GM12873 (cell line): ENCODE data around the gene MCL1.

ENCODE experiments used
- TF ChIP-seq, protein P1 (sequence below): IDR thresholded peaks from 2 replicates; pipeline ENCODE4 v1.5.1; 2012; ENCODE audit warnings: low read depth, mild to moderate bottlenecking, moderate library complexity, low read length, control low read depth; ENCODE audit not compliant: insufficient read depth; ENCODE audit errors: missing control alignments

MCL1 gene

GRCh38 chr1:150551784-150552127, 27.7 kb downstream of the MCL1 start:
- TF ChIP-seq, protein P1, sequence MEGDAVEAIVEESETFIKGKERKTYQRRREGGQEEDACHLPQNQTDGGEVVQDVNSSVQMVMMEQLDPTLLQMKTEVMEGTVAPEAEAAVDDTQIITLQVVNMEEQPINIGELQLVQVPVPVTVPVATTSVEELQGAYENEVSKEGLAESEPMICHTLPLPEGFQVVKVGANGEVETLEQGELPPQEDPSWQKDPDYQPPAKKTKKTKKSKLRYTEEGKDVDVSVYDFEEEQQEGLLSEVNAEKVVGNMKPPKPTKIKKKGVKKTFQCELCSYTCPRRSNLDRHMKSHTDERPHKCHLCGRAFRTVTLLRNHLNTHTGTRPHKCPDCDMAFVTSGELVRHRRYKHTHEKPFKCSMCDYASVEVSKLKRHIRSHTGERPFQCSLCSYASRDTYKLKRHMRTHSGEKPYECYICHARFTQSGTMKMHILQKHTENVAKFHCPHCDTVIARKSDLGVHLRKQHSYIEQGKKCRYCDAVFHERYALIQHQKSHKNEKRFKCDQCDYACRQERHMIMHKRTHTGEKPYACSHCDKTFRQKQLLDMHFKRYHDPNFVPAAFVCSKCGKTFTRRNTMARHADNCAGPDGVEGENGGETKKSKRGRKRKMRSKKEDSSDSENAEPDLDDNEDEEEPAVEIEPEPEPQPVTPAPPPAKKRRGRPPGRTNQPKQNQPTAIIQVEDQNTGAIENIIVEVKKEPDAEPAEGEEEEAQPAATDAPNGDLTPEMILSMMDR, result no peak

GRCh38 chr1:150551051-150551783, 28.2 kb downstream of the MCL1 start:
- TF ChIP-seq, protein P1, result no peak

DNA sequence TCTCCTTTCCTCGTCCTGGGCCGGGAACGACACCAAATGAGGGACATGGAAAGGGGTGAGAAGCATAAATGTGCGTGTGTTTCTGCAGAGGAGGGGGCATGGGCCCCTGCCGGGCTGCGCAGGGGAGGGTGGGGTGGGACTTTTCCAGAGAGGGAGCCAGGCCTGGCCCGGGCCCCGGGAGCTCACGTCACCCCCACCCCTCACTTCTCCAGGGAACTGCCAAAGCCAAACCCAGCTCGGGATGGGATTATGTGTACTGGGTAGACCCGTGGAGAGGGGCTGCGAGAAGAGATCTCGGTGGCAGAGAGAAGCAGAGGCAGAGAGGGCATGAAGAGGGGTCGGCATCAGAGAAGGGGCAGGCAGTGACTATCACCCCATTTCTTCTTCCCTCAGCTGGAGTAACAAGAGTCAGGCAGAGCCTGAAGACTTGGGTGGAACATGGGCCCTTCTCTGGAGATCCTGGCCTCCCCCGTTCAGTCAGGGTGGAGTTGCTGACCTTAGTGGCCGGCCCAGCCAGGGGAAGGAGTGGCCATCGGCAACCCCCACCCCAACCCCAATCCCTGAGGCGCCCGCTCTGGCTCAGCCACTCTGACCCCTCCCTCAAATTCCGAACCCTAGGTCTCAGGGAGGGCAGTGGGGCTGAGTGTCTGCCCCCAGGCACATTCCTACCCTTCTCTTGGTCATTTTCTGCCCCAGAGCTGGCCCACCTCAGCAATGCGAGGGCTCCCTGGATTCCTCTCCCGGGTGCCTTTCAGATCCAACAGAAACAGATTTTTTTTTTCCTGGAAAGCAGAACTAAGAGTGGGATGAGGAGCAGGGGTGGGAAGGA, 29.0 kb downstream of the MCL1 start:
- TF ChIP-seq, protein P1, result no peak

DNA sequence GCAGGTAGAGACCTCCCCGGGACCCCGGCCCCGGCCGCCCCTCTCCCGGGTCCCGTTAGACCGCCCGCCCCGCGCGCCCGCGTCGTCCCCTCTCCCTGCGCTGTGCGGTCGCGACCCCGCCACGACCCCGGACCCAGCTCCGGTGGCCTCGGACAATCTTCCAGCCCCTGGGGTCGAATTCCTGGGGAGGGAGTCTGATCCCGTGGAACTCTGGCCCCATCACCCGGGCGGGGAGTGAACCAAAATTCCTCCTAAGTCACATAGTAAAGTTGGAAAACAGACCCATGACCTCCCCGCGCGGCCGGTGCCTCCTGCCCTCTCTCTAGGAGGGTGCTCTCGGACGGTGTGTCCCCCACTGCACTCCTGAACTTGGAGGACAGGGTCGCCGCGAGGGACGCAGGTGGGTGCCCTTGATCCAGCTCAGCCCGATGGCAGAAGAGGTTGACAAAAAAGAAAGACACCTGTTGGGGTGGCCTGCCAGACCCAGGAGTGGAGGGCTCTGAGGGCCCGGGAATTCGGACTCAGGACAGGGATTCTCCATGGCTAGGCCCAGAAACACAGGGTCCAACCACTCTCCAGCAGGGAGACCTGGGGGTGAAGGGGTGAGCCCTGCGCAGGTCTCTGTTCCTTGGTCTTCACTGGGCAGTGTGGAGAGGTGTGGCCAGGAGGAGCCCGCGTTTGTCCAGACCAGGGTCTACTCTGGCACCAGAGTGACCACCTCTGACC, 29.8 kb downstream of the MCL1 start:
- TF ChIP-seq, protein P1, result no peak

DNA sequence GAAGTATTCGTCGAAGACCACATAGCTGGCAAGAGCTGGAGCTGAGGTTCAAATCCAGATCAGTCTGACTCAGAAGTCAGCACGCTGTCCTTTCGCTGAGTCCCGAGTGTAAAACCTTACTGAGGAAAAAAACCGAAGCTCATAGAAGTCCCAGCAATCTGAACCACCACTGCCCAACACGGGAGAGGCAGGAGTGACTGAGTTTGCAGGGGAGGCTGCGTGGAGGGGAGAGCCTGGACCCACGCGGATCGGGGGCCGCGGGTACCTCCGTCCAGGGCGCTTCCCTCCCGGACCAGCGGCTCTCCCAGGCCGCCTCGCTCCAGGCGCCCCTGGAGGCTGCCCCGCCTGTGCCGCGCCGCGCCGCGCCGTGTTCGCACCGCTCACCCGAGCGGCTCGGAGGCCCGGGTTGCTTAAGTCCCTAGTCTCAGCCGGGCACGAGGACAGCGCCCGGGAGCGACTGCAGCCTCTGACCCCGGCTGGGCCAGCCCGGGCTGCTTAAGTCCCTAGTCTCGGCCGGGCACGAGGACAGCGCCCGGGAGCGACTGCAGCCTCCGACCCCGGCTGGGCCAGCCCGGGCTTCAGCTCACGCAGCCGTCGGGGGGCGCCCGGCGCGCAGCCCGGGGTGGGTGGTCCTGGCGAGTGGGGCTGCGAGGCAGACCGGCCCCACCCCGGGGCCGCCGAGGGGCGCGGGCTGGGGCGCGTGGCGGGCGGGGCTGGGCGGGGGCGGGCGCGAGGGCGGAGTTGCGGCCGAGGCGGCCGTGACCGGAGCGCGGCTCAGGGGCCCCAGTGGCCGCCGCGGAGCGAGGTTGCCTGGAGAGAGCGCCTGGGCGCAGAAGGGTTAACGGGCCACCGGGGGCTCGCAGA, 30.5 kb downstream of the MCL1 start, which contains the start of gene ADAMTSL4:
ADAMTSL4 (plus strand) TSS at position 777 of the 864 bp plus-strand sequence. CDS start 2,881 bp downstream, outside the sequence.
- TF ChIP-seq, protein P1, result peak; percentile 21

DNA sequence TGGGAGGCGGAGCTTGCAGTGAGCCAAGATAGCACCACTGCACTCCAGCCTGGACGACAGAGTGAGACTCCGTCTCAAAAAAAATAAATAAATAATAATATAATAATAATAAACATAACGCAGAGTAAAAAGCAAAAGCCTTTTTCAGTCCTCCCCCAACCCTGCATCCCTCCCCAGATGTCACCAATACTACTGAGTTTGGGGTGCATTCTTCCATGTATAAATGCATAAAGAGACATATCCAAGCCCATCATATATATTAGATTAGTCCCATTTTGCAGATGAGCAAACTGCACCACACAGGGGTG, 31.1 kb downstream of the MCL1 start:
- TF ChIP-seq, protein P1, result no peak
